Testis (tissue), 2 donors: Measurements from ENCODE around the gene CHRM2.

Source experiments
- CTCF ChIP-seq, 3 experiments: fragments of 450-650 bp in 2 of 3; fragments of 200-600 bp in 1 of 3; sonication (generic) in 1 of 3; IDR thresholded peaks; one replicate each; pipeline ENCODE4 v1.5.1; 2016 to 2019; ENCODE audit warnings: antibody characterized with exemption in 3 of 3, mild to moderate bottlenecking in 2 of 3, moderate library complexity in 1 of 3
- POLR2A ChIP-seq: fragments of 450-650 bp; IDR thresholded peaks from one replicate; pipeline ENCODE4 v1.6.1; 2017; ENCODE audit warnings: antibody characterized with exemption, mild to moderate bottlenecking, moderate library complexity

DNA sequence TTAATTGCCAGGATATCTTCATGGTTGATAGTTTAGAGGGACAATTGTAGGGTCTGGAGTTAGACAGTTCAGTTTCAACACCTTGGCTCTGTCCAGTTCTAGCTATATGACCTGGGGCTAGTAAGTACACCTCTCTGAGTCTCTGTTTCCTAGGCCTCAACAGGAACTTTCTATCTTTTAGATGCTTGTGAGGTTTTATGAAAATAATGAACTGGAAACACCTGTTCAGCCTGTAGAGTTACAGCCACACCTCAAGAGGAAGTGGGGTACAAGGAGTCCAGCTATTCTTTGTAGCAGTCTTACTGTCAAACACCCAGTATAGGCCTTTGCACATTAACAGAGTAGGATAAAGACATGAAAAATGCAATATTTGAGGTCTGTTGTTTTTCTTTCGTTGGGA lies 73.4 kb downstream of the CHRM2 start:
- TF ChIP-seq CTCF (IDR thresholded peaks at IDR 0.05) (no peak), POLR2A (no peak)
